ENCODE results near the gene FARS2. TPM values are rescaled to one million over a fixed set of nuclear protein-coding genes. Genes with fewer than 3 reads are reported as not detected.

Gene FARS2
- total RNA-seq, 1 experiment from 2014 or later: 13.8 TPM

DNA sequence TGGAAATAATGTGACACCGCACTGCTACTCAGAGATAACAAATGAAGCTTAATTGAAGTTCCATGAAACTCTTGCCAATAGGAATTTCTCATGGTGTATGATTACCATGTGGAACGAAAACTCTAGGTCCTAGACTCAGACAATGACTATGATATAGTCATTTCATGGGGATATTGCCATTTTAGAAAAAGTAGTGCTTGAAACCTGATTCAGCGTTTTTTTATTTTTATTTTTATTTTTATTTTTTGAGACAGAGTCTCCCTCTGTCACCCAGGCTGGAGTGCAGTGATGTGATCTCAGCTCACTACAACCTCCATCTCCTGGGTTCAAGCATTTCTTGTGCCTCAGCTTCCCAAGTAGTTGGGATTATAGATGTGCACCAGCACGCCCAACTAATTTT is 253.9 kb downstream of the FARS2 start:
- no peak overlapping the region for H3K4me2 ChIP-seq (ENCODE audit: low read length)
- DNase-seq (ENCODE audit: low read depth, low spot score): no peak
- H2AFZ ChIP-seq (ENCODE audit: low read depth, low read length, poor library complexity, severe bottlenecking): no peak overlapping the region
- CTCF ChIA-PET: no interaction called here
- RAD21 ChIA-PET (ENCODE audit: low non-redundant PET in 1 of 2, low total read pairs in 2 of 2, uncharacterized antibody in 2 of 2, unreplicated experiment in 2 of 2): no interaction called here
- H3K4me1 ChIP-seq (ENCODE audit: control insufficient read depth in 1 of 2, insufficient read depth in 2 of 2, low read length in 2 of 2): no peaks in the 10 kb centered on the region
- no peak for ATAC-seq
- TF ChIP-seq, protein P1, sequence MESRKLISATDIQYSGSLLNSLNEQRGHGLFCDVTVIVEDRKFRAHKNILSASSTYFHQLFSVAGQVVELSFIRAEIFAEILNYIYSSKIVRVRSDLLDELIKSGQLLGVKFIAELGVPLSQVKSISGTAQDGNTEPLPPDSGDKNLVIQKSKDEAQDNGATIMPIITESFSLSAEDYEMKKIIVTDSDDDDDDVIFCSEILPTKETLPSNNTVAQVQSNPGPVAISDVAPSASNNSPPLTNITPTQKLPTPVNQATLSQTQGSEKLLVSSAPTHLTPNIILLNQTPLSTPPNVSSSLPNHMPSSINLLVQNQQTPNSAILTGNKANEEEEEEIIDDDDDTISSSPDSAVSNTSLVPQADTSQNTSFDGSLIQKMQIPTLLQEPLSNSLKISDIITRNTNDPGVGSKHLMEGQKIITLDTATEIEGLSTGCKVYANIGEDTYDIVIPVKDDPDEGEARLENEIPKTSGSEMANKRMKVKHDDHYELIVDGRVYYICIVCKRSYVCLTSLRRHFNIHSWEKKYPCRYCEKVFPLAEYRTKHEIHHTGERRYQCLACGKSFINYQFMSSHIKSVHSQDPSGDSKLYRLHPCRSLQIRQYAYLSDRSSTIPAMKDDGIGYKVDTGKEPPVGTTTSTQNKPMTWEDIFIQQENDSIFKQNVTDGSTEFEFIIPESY (IDR thresholded peaks at IDR 0.05; ENCODE audit: extremely low read depth, insufficient replicate concordance, low read length): no peak
- TF ChIP-seq SP1 (IDR thresholded peaks at IDR 0.05; ENCODE audit: low read depth): no peak
- TF ChIP-seq EZH2phosphoT487 (IDR thresholded peaks at IDR 0.05; ENCODE audit: borderline replicate concordance): no peak
- TF ChIP-seq TCF7L2 (IDR thresholded peaks at IDR 0.05; ENCODE audit: borderline replicate concordance, extremely low read depth, insufficient read depth, insufficient read length): no peak
- no peak for TF ChIP-seq CEBPB (IDR thresholded peaks at IDR 0.05; ENCODE audit: low read depth)
- TF ChIP-seq SIN3A (IDR thresholded peaks at IDR 0.05; ENCODE audit: low read depth): no peak
- TF ChIP-seq RAD21 (IDR thresholded peaks at IDR 0.05; ENCODE audit: low read depth): no peak
- TF ChIP-seq, protein P2, sequence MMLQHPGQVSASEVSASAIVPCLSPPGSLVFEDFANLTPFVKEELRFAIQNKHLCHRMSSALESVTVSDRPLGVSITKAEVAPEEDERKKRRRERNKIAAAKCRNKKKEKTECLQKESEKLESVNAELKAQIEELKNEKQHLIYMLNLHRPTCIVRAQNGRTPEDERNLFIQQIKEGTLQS (IDR thresholded peaks at IDR 0.05): no peak
- no peak for TF ChIP-seq JUND (IDR thresholded peaks at IDR 0.05)
- TF ChIP-seq EGR1 (IDR thresholded peaks at IDR 0.05; ENCODE audit: low read depth): no peak
- TF ChIP-seq, protein P3, sequence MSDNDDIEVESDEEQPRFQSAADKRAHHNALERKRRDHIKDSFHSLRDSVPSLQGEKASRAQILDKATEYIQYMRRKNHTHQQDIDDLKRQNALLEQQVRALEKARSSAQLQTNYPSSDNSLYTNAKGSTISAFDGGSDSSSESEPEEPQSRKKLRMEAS (IDR thresholded peaks at IDR 0.05): no peak
- no peak for TF ChIP-seq EZH2 (IDR thresholded peaks at IDR 0.05)
- TF ChIP-seq POLR2A (IDR thresholded peaks at IDR 0.05; ENCODE audit: borderline replicate concordance, extremely low read depth, insufficient read depth, insufficient read length): no peak
- no peak for TF ChIP-seq YY1 (IDR thresholded peaks at IDR 0.05; ENCODE audit: extremely low read depth, insufficient replicate concordance, low read depth, low read length)
- no peak for TF ChIP-seq ZNF274 (IDR thresholded peaks at IDR 0.05; ENCODE audit: low read depth, low read length)
- no peak for TF ChIP-seq ELF1 (IDR thresholded peaks at IDR 0.05; ENCODE audit: borderline replicate concordance, low read depth)
- TF ChIP-seq FOSL1 (IDR thresholded peaks at IDR 0.05; ENCODE audit: low read depth): no peak
- TF ChIP-seq, protein P4, sequence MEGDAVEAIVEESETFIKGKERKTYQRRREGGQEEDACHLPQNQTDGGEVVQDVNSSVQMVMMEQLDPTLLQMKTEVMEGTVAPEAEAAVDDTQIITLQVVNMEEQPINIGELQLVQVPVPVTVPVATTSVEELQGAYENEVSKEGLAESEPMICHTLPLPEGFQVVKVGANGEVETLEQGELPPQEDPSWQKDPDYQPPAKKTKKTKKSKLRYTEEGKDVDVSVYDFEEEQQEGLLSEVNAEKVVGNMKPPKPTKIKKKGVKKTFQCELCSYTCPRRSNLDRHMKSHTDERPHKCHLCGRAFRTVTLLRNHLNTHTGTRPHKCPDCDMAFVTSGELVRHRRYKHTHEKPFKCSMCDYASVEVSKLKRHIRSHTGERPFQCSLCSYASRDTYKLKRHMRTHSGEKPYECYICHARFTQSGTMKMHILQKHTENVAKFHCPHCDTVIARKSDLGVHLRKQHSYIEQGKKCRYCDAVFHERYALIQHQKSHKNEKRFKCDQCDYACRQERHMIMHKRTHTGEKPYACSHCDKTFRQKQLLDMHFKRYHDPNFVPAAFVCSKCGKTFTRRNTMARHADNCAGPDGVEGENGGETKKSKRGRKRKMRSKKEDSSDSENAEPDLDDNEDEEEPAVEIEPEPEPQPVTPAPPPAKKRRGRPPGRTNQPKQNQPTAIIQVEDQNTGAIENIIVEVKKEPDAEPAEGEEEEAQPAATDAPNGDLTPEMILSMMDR (IDR thresholded peaks at IDR 0.05 in 2 of 3, conservative IDR thresholded peaks at IDR 0.05 in 1 of 3; ENCODE audit: borderline replicate concordance in 1 of 3, insufficient read depth in 1 of 3, low read depth in 2 of 3, low read length in 2 of 3): no peak
- TF ChIP-seq, protein P5, sequence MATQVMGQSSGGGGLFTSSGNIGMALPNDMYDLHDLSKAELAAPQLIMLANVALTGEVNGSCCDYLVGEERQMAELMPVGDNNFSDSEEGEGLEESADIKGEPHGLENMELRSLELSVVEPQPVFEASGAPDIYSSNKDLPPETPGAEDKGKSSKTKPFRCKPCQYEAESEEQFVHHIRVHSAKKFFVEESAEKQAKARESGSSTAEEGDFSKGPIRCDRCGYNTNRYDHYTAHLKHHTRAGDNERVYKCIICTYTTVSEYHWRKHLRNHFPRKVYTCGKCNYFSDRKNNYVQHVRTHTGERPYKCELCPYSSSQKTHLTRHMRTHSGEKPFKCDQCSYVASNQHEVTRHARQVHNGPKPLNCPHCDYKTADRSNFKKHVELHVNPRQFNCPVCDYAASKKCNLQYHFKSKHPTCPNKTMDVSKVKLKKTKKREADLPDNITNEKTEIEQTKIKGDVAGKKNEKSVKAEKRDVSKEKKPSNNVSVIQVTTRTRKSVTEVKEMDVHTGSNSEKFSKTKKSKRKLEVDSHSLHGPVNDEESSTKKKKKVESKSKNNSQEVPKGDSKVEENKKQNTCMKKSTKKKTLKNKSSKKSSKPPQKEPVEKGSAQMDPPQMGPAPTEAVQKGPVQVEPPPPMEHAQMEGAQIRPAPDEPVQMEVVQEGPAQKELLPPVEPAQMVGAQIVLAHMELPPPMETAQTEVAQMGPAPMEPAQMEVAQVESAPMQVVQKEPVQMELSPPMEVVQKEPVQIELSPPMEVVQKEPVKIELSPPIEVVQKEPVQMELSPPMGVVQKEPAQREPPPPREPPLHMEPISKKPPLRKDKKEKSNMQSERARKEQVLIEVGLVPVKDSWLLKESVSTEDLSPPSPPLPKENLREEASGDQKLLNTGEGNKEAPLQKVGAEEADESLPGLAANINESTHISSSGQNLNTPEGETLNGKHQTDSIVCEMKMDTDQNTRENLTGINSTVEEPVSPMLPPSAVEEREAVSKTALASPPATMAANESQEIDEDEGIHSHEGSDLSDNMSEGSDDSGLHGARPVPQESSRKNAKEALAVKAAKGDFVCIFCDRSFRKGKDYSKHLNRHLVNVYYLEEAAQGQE (IDR thresholded peaks at IDR 0.05; ENCODE audit: low read depth): no peak
- no peak for TF ChIP-seq POLR2AphosphoS5 (IDR thresholded peaks at IDR 0.05; ENCODE audit: low read depth, low read length)
- no peaks in the 10 kb centered on the region for H3K9me2 ChIP-seq (ENCODE audit: insufficient read depth)
- no peaks in the 10 kb centered on the region for H3K36me3 ChIP-seq (ENCODE audit: control insufficient read depth in 1 of 2, insufficient read depth in 2 of 2, low read length in 2 of 2)
- H3K4me3 ChIP-seq (replicated peaks in 1 of 2; ENCODE audit: low read depth in 1 of 2, low read length in 2 of 2): no peak overlapping the region
- no peaks in the 10 kb centered on the region for H3K9me3 ChIP-seq (ENCODE audit: control insufficient read depth in 1 of 2, insufficient read depth in 1 of 2, low read depth in 1 of 2, low read length in 2 of 2)
- H3K79me2 ChIP-seq (ENCODE audit: insufficient read depth, low read length): no peaks in the 10 kb centered on the region
- POLR2A ChIA-PET: no interaction called here
- BruUV-seq (replicated peaks): no TSS peak
- H3K27ac ChIP-seq (ENCODE audit: low read depth, low read length): no peak overlapping the region
- H4K20me1 ChIP-seq (ENCODE audit: insufficient read depth): no peaks in the 10 kb centered on the region
- no peaks in the 10 kb centered on the region for H3K27me3 ChIP-seq (ENCODE audit: insufficient read depth, low read length)
- H3K9ac ChIP-seq (ENCODE audit: low read length): no peak overlapping the region
- intact Hi-C loops (cut with micrococcal nuclease): no loop called here

All from HCT116 (cell line).